Measurements from ENCODE around the gene KCNH2. TPM values are rescaled to one million over a fixed set of nuclear protein-coding genes. Genes with fewer than 3 reads are reported as not detected.
A peak's percentile ranks its signal among the peaks of the same experiment; 100 is the strongest.

The KCNH2 gene
- total RNA-seq, 4 donors from 2014 or later: 0.70 TPM; not detected in 3

DNA sequence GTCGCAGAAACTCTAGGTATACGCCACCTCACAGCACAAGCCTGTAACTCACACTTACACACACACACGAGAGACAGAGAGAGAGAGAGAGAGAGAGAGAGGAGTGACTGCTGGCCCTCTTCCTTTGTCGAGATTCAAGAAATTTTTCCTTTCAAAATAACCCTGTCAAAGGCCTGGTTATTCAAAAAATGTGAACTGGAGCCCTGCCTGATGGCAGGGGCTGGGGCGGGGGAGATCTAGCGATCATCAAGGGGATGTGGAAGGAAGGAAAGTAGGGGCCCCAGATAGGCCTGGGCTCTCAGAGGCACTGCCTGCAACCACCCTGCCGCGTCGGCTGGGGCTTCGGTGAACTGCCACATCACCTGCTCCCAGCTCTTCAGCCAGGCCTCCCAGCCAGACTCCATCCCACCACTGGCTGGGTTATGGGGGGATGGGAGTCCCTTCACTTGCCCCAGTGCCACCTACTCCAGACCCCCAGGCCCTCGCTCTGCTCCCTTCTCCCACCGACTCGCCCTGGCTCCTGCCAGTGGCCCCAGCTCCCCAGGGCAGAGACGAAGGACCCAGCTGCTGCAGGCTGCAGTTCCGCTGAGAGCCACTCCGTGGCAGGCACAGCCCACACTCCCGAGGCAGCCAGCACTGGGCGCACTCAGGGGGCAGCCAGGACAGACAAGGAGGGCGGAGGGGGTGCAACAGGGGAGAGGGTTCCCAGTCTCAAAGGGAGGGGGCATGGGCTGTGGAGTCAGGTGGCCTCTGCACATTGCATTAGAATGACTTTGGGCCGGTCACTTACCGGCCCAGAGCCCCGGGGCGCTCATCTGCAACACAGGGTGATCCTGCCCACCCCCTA is 15.3 kb downstream of the KCNH2 start:
- peaks cover 8% of the 10 kb centered on the region for H3K4me1 ChIP-seq
- no peak for DNase-seq (ENCODE audit: low spot score in 2 of 2)
- H3K36me3 ChIP-seq: no peaks in the 10 kb centered on the region
- TF ChIP-seq POLR2A (IDR thresholded peaks at IDR 0.05) (no peak), CTCF (IDR thresholded peaks at IDR 0.05) (peak; percentile 46 to 88), POLR2AphosphoS5 (IDR thresholded peaks at IDR 0.05) (no peak), EP300 (IDR thresholded peaks at IDR 0.05) (no peak)
- H3K27me3 ChIP-seq: peaks cover 89% of the 10 kb centered on the region
- WGBS: 25% methylated on average over 22 of the region's 23 CpGs
- no peak overlapping the region for H3K4me3 ChIP-seq
- no peak overlapping the region for H3K27ac ChIP-seq
- H3K9me3 ChIP-seq: no peaks in the 10 kb centered on the region

GRCh38 chr7:150962290-150962552 is 15.9 kb downstream of the KCNH2 start:
- no peak for TF ChIP-seq EP300 (IDR thresholded peaks at IDR 0.05)
- TF ChIP-seq CTCF (IDR thresholded peaks at IDR 0.05): no peak
- no peak for TF ChIP-seq POLR2AphosphoS5 (IDR thresholded peaks at IDR 0.05)
- TF ChIP-seq POLR2A (IDR thresholded peaks at IDR 0.05): no peak
- no peak overlapping the region for H3K27ac ChIP-seq
- 86% methylated on average over 1 of the region's 2 CpGs for WGBS
- no peak overlapping the region for H3K4me3 ChIP-seq
- peaks cover 89% of the 10 kb centered on the region for H3K27me3 ChIP-seq
- H3K9me3 ChIP-seq: no peaks in the 10 kb centered on the region
- H3K36me3 ChIP-seq: no peaks in the 10 kb centered on the region
- DNase-seq (ENCODE audit: low spot score in 2 of 2): no peak
- peaks cover 11% of the 10 kb centered on the region for H3K4me1 ChIP-seq

DNA sequence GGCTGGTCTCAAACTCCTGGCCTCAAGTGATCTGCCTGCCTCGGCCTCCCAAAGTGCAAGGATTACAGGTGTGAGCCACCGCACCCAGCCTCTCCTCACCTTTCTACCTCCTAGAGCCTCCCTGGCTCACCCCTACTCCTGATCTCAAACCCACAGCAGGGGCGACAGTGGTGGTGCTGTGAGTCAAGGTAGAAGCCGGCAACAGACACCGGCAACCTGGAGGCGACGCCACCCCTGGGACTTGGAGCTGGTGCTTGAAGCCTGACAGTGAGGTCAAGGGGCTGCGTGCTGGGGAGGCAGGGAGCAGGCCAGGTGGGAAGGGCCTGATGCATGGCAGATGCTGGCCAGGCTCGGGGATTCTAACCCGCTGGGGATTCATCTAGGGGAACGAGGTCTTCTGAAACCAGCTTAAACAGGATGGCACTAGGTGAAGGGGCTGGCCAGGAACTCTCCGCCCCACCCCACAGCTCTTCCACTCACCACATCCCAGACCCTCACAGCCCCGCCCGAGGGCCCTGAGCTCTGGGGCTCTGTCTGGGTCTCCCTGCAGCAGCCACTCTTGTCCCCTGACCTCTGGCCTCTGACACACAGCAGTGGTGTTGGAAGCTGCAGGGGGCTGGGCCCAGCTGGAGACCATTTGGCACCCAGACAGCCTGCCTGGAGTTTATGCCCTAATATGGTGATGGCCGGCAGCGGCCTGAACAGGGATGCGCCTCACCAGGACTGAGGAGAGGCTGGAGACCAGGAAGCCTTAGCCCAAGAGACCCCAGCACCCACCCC is 16.4 kb downstream of the KCNH2 start:
- peaks cover 89% of the 10 kb centered on the region for H3K27me3 ChIP-seq

DNA sequence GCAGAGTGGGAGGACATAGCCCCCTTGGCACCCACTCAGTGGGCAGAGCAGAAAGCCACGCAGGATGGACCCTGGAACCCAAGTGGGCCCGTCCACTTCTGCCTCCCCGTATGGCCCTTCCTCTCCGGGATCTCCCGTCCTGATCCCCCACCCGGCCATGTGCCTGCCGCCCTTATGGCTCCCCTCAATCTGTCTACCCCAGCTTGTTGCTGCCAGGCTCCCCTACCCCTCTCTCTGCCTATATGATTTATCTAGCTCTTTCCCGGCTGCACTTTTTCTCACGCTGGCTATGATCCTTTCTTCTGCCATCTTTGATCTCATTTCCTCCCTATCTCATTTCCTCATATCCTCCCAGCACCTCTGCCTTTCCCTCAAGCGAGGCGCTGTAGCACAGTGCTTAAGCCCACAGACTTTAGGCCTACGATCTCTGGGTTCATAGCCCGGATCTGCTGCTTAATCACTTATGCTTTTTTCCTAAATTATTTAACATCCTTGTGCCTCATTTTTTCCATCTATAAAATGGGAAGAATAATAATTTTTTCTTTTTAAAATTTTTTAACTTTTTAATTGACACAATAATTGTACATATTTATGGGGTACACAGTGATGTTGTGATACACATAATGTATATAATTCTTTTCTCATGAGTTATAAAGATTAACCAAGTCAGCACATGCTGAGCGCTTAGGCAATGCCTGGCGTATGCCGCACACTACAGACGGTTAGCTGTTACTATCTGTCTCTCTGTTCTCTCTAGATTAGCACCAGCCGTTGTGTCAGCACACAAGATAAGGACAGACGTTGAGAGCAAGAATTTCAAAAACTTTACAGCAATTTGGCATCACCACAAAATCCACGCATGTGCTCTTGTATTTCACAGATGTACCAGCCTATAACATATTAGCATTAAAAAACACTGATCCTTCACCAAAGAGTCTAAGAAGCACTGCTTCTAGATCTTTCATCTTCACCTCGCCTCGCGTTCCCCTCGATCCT is 18.1 kb downstream of the KCNH2 start:
- no peaks in the 10 kb centered on the region for H3K9me3 ChIP-seq
- DNase-seq (ENCODE audit: low spot score in 2 of 2): no peak
- H3K27ac ChIP-seq: no peak overlapping the region
- TF ChIP-seq EP300 (IDR thresholded peaks at IDR 0.05) (no peak), POLR2AphosphoS5 (IDR thresholded peaks at IDR 0.05) (no peak), POLR2A (IDR thresholded peaks at IDR 0.05) (no peak), CTCF (IDR thresholded peaks at IDR 0.05) (no peak)
- peaks cover 95% of the 10 kb centered on the region for H3K27me3 ChIP-seq
- 54% methylated on average over 24 of the region's 24 CpGs for WGBS
- H3K4me3 ChIP-seq: no peak overlapping the region
- H3K36me3 ChIP-seq: no peaks in the 10 kb centered on the region
- peaks cover 20% of the 10 kb centered on the region for H3K4me1 ChIP-seq

More for the DNA sequence above, 16.4 kb downstream of the KCNH2 start:
- Histone ChIP-seq H3K9me3 (no peaks in the 10 kb centered on the region), H3K4me1 (peaks cover 11% of the 10 kb centered on the region), H3K4me3 (no peak overlapping the region), H3K36me3 (no peaks in the 10 kb centered on the region), H3K27ac (no peak overlapping the region)
- no peak for DNase-seq (ENCODE audit: low spot score in 2 of 2)
- WGBS: 80% methylated on average over 8 of the region's 17 CpGs
- TF ChIP-seq POLR2A (IDR thresholded peaks at IDR 0.05) (no peak), EP300 (IDR thresholded peaks at IDR 0.05) (no peak)

GRCh38 chr7:150959081-150959480 is 19.0 kb downstream of the KCNH2 start:
- TF ChIP-seq POLR2AphosphoS5 (IDR thresholded peaks at IDR 0.05) (no peak), POLR2A (IDR thresholded peaks at IDR 0.05) (no peak)
- 50% methylated on average over 2 of the region's 3 CpGs for WGBS
- Histone ChIP-seq H3K27me3 (peaks cover 95% of the 10 kb centered on the region), H3K4me1 (peaks cover 23% of the 10 kb centered on the region), H3K9me3 (no peaks in the 10 kb centered on the region), H3K36me3 (no peaks in the 10 kb centered on the region), H3K4me3 (no peak overlapping the region), H3K27ac (no peak overlapping the region)
- no peak for DNase-seq (ENCODE audit: low spot score in 2 of 2)

Measured in suprapubic skin (tissue), 4 donors.